Measurements from ENCODE around the gene SYT12.
A peak's percentile ranks its signal among the peaks of the same experiment; 100 is the strongest.

SYT12 gene

DNA sequence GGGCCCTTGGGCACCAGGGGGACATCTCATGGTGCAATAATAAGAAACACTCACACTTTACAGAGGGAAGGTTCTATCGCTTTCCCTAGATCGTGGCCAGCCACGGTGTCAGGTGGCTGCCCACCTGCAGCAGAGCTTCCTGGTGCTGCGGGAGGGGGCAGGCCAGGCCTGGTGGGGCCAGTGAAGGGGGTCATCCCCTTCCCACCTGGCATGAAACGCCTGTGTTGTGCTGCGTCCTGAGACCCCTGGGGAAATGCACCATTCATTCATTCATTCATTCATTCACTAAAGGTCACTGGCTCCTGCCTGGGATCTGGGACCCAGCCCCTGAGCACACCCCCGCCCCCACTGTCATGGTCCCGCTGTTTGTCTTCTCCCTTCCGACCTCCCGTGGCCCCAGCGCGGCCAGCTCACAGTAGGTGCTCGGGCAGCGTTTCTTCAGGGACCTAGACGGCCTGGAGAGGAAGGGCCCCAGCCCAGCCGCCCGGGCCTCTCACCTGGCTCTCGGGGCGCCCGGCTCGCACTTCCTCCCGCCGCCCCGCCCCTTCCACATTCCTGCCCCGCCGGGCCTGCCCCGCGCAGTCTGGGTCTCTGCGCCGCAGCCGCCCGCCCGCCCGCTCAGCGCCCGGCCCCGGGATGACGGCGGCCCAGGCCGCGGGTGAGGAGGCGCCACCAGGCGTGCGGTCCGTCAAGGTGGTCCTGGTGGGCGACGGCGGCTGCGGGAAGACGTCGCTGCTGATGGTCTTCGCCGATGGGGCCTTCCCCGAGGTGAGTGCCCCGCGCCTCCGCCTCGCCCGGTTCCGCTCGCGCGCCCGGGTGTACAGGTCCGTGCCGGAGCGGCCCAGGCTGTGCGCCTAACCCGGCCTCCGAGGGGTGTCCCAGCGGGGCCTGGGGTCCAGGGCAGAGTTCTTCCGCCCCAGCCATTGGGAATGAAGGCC, 33.6 kb downstream of the SYT12 start, which contains the start of gene RHOD:
Gene RHOD, plus strand, starts transcription at position 581 of the 938 bp plus-strand sequence. Its CDS starts 56 bp downstream, at position 637.
- no peak for DNase-seq (ENCODE audit: low read depth)

DNA sequence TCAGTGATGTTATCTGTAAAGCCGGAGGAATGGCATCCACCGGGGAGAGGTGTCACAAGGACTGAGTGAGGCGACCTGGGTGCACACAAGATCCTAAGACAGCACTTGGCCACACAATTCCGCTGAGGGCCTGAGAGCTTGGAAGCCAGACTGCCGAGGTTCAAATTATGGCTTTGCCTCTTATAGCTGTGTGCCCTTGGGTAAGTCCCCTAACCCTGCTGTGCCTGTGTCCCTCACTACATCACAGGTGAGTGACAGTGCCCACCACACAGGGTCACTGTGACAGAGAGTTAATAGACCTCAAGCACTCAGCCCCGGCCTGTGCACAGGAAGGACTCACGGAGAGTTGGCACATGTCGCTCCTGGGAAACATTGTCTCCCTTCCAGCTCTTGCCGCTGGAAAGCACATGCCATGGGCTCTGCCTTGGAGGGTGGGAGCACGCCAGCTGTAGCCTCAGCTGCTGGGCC, 34.3 kb downstream of the SYT12 start:
- DNase-seq (ENCODE audit: low read depth), result no peak

DNA sequence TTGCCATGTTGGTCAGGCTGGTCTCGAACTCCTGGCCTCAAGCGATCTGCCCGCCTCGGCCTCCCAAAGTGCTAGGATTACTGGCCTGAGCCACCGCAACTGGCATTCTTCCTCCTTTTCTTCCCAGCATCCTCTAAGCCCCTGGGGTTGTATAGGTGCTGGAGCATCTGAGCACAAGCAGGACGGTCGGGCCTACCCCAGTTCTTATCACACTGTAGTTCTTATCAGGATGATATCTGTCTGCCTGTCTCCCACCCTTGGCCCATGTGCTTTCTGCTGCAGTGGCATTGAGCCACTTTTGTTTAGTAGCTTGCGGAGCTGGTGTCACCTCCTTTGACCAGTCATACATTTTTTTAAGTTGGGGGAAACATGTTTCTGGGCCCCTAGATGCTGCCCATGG, 35.6 kb downstream of the SYT12 start:
- no peak for DNase-seq (ENCODE audit: low read depth)

DNA sequence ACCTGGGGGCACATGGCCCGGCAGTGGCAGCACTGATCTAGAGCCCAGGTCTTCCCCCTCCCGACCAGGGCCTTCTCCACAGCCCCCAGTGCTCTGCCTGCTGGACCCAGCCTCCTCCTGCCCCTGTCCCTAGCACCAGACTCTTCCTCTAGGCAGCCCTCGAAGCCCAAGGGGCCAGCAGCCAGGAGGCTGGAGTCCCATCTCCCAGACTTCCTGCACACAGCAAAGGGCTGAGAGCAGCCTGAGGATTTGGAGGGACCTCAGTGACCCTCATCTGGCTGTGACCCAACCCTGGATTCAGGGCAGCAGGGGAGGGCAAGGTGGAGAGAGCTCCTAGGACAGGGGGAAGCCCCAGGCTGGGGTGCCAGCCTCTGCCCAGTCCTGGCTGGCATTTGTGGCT, 36.7 kb downstream of the SYT12 start:
- DNase-seq (ENCODE audit: low read depth), result no peak

DNA sequence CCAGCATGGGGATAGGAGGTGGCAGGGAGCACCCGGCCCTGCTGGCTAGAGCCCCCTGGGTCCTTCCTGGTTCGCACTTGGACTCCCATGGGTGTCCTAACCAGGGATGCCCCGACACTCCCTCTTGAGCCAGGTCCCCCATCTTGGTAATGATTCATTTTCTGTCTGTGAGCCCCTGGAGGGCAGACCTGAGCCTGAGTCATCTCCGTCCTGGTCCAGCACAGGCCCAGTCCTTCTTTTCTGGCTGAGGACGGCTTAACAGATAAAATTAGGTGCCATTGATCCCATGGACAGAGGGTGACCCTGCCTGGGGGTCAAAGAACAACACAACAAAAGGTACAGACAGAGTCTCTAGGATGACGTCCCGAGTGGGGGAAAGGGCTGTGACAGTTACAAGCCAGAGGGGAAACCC, 37.2 kb downstream of the SYT12 start:
- no peak for DNase-seq (ENCODE audit: low read depth)

DNA sequence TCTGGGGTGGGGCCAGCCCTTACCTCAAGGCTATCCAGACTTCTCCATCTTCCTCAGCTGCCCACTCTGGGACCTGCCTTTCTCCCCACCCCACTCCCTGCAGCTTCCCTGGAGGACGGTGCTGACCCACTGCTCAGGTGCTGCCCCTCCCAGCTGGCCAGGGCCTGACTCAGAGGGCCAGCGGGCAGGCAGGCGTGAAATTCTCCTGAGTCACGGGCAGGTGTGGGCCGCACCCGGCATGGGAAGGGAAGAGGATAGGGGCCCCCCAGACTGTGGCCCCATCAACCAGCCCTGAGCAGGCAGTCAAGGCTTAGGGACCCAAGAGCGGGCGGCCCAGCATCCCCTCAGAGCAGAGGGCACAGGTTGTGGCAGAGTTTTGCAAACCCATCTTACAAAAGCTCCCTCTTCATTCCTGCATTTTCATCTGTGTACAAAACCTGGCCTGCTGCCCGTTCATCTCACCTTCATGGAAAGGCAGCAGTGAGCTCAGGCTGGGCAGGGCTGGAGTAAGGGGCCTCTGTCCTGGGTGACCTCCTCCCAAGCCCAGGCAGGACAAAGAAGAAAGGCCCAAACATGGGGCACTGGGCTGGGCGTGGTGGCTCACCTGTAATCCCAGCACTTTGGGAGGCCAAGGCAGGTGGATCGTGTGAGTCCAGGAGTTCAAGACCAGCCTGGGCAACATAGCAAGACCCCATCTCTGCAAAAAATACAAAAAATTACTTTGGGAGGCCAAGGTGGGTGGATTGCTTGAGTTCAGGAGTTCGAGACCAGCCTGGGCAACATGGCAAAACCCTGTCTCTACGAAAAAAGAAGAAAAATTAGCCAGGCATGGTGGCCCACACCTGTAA, 39.8 kb downstream of the SYT12 start:
- DNase-seq (ENCODE audit: low read depth), result no peak

DNA sequence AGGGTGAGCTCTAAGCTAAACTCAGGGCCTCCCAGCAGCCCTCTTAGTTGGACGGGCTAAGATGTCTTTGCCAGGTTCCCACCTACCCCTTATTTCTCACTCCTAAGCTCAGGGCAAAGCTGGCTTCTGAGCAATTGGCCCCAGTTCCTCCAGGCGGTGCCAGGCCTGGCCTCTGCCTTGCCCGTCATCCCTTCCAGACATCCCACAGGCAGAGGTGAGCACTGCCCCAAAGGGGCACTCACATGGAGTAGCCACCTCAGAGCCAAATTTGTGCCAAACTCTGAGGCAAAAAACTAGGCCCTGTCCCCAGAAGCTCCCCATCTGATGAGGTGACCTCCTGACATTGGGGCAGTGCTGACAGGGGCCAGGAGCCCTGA, 43.4 kb downstream of the SYT12 start:
- DNase-seq (ENCODE audit: low read depth), result no peak

DNA sequence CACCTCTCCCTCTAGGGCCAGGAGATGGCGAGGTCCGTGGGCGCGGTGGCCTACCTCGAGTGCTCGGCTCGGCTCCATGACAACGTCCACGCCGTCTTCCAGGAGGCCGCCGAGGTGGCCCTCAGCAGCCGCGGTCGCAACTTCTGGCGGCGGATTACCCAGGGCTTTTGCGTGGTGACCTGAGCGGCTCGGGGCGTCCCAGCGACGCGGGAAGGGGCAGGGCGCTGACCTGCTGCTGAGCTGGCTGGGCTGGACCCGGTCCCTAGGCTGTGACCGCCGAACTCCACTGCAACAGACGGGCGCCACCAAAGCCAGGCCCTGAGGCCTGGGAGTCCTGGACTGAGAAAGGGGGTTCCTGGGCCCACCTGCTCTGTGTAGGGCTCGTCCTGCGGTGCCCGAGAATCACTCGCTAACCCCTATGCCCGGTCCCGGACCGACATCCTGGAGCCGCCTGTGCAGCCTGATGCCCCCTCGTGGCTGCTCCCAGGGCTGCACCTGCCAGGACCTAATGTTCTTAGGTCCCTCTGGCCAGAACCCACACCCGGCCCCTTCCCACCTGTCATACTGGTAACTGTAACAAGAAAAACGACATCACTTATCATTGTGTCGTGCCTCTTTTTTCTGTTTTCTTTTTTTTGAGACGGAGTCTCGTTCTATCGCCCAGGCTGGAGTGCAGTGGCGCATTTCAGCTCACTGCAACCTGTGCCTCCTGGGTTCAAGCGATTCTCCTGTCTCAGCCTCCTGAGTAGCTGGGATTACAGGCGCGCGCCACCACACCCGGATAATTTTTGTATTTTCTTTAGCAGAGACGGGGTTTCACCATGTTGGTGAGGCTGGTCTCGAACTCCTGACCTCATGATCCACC, 48.7 kb downstream of the SYT12 start:
- DNase-seq (ENCODE audit: low read depth), result peak; percentile 57

DNA sequence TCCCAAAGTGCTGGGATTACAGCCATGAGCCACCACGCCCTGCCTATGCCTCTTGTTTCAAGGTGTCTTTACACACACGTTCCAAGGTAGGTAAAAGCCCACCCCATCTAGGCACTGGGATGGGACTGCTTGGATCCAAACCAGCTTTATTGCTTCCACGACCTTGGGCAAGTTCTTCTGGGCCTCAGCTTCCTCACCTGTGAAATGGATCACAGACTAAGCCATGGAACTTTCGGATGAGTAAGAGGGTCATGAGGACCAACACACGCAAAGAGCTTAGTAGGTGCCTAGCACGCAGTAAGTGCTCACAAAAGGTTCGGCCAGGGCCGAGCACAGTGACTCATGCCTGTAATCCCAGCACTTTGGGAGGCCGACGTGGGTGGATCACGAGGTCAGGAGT, 49.4 kb downstream of the SYT12 start:
- DNase-seq (ENCODE audit: low read depth), result no peak

DNA sequence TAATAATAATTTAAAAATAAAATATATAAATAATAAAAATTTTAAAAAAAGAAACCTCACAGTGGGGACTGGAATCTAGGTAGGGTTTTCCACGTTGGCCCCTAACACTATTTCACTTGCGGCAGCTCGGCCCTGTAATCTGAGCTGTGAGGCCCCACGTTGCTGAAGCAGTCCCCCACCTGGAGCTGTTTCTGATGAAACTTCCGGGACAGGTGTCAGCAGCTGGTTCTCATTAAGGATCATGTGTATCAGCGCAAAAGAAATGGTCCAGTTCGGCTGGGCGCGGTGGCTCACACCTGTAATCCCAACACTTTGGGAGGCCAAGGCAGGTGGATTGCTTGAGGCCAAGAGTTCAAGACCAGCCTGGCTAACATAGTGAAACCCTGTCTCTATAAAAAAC, 51.0 kb downstream of the SYT12 start:
- DNase-seq (ENCODE audit: low read depth), result no peak

DNA sequence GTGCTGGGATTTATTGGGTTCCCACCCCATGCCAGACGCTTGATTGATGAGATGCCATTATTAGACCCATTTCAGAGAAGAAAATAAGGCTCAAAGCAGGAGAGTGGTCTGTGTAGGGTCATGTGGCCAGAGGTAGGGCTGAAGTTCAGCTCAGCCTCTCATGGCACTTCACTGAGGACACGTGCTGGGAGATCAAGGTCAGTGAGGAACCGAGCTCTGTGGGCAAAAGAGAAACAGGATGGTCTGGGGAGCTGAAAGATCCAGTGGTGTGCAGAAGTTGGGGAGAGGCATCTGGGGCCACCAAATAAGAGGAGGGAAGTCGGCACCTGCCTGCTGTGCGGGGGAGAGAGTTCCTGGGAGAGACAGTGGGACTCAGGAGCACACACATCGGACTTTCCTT, 53.3 kb downstream of the SYT12 start:
- DNase-seq (ENCODE audit: low read depth), result no peak

DNA sequence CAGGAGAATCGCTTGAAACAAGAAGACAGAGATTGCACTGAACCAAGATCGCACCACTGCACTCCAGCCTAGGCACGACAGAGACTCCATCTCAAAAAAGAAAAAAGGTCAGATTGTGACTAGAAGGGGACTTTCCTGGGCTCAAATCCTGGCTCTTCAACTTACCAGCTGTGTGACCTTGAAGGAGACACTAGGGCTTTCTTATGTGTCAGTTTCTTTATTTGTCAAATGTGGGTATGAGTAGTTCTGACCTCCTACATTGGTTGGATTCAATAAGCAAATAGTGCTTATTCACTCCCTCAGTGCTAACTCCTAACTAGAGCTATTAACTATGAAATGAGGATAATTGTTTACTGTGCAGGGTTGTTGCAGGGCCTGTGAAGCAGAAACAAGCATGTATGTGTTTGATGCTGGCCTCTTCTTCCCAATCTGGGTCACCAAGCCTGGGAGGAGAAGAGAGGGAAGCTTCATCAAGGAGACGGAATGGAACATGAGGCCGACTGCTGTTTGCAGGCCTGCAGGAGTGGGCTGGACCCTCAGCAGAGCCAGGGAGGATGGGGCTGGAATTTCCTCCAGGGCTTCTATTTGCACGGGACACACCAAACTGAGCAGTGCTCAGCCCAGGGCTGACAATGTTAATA, 56.3 kb downstream of the SYT12 start:
- DNase-seq (ENCODE audit: low read depth), result no peak

DNA sequence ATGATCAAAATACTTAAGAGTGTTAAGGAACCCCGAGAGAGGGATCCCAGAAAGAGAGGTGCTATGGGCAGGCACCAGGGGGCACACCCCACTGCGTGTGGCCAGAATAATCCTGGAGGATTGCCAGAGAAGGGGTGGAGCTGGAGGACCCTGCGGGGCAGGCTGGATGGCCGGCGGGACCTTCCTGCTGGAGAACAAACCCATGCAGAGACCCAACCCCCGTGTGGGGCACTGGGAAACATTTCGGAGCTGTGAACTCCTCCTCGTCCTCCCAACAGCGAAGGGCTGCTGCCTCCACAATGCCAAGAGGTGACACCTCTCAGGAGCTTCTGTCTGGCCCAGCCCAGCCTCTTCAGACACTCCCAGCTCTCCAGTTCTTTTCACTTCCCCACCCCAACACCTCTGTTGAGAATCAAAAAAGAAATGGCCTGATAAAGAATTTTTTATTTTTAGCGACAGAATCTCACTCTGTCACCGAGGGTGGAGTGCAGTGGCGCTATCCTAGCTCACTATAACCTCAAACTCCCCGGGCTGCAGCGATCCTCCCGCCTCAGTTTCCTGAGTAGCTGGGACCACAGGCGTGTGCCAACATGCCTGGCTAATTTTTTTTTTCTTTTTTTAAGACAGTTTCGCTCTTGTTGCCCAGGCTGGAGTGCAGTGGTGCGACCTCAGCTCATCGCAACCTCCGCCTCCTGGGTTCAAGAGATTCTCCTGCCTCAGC, 59.3 kb downstream of the SYT12 start:
- no peak for DNase-seq (ENCODE audit: low read depth)

DNA sequence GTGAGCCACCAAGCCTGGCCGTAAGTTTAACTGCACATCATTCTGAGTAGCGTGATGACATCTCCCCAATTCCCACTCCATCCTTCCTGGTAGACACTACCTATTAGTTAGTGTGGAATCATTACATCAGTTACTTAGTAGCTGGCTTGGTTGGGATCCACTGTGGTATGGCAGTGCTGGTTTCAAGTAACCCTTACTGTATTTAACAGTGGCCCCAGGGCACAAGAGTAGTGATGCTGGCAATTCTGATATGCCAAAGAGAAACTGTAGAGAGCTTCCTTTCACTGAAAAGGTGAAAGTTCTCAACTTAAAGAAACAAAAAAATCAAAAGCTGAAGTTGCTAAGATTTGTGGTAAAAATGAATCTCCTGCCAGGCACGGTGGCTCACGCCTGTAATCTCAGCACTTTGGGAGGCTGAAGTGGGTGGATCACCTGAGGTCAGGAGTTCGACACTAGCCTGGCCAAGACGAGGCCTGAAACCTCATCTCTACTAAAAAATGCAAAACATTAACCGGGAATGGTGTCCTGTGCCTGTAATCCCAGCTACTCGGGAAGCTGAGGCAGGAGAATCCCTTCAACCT, 60.9 kb downstream of the SYT12 start:
- no peak for DNase-seq (ENCODE audit: low read depth)

DNA sequence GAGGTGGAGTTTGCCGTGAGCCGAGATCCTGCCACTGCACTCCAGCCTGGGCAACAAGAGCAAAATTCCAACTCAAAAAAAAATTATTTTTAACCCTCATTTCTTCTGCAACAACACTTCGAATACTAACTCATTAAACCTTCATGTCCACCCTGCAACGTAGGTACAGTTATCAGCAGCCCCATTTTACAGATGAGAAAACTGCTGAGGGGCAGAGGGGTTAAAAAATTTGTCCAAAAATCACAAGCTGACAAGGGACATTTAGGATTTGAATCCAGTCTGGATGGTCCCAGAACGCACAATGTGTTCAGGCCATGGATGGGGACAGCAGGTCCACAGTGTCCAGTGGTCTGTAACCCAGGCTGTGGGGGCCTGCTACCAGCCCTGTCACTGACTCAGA, 62.7 kb downstream of the SYT12 start:
- no peak for DNase-seq (ENCODE audit: low read depth)

DNA sequence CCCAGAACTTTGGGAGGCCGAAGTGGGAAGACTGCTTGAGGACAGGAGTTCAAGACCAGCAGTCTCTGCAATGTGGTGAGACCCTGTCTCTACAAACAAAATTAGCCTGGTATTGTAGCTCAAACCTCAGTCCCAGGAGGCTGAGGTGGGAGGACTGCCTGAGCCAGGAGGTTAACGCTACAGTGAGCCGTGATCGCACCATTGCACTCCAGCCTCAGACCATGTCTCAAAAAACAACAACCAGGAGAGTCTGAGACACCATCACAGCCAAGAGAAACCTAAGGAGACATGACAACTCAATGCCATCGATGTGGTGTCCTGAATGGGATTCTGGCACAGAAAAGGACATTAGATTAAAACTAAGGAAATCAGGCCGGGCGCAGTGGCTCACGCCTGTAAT, 67.8 kb downstream of the SYT12 start:
- no peak for DNase-seq (ENCODE audit: low read depth)

DNA sequence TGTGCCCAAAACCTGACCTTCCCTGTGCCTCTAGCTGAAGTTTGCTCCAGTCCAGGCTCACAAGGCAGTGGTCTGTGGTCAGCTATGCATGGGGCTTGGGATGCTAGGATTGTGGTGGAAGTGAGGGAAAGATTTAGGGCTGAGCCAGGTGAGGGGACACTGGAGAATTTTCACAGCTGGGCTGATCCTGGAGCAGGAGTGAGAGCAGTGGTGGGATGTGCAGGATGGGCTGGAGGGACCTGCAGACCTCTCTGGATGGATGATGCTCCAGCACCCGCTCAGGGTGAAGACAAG, 72.2 kb downstream of the SYT12 start:
- DNase-seq (ENCODE audit: low read depth), result no peak

DNA sequence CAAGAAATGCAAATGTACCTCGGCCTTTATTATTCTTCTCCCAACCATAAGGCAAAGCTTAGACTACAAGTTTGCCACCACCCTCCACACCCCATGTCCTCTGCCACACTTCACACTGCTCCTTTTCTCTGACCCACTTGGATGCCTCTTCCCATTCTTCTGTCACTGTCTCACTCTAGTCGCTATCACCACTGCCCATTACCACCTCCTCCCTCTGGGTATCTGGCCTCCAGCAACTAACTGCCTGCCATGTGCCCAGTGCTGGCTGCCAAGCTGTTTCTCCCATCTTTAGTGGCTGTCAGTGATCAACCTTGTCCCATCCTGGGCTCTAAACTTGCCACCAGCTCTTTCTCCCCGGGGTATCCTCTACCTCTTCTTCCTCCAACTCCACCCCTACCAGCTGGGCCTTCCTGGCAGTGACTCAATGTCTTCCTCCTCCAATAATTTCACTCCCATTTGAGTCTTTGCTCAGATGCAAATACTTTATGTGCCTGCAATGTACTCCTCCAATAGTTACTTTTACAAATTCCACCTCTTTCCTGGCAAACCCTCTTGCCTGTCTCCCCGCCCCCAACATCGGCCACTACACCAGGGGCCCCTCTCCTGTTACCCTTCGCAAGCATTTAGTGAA, 76.0 kb downstream of the SYT12 start:
- DNase-seq (ENCODE audit: low read depth), result no peak

DNA sequence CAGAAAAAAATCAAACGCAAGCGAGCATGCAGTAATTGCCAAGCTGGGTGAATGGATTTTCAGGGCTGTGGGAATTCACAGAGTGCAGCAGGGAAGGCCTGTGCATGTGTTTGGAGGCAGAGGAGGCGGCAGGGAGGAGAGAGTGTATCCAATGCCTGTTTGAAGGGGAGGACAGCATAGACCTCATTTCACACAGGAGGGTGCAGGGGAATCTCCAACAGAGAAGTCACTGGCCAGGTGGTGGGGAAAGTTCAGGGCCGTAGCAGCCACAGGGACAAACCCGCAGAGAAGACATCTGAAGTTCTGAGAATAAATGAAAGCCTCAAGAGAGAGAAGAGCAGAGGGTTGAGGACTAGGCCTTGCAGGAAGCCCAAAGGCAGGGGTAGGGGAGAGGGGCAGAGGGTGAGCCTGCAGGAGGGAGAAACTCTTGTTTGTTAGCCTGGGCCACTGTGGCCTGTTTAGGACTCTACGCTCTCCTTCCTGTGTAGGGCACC, 76.9 kb downstream of the SYT12 start:
- no peak for DNase-seq (ENCODE audit: low read depth)

Data from activated gamma-delta T cell treated with anti-CD3 and anti-CD28 coated beads, Interleukin-2, amount 50 U/mL, for 16 hours (primary cell).